Activated CD4-positive, alpha-beta T cell treated with anti-CD3 and anti-CD28 coated beads, Interleukin-10, Interleukin-2, amounts not matched to agents 100 ng/mL and 50 ng/mL, durations not matched to agents 16 hours and 8 hours (primary cell): ENCODE measurements around the gene ACSF2.

Experiments used
- DNase-seq: peaks from one replicate; pipeline ENCODE4 v3.0.0-alpha.2; 2020

ACSF2 gene

GRCh38 chr17:50440838-50441829 is 15.1 kb downstream of the ACSF2 start:
- no peak for DNase-seq

- DNase-seq, result no peak
Measured at GRCh38 chr17:50443505-50443974, 17.5 kb downstream of the ACSF2 start.

- no peak for DNase-seq
Measured at GRCh38 chr17:50444841-50445715, 19.1 kb downstream of the ACSF2 start.

GRCh38 chr17:50445730-50446325 is 19.8 kb downstream of the ACSF2 start:
- no peak for DNase-seq

GRCh38 chr17:50447870-50448595 is 22.0 kb downstream of the ACSF2 start:
- DNase-seq, result no peak

GRCh38 chr17:50448643-50449042 is 22.6 kb downstream of the ACSF2 start:
- DNase-seq, result no peak

GRCh38 chr17:50451943-50452629 is 26.1 kb downstream of the ACSF2 start:
- DNase-seq, result no peak

GRCh38 chr17:50452630-50453300 is 26.7 kb downstream of the ACSF2 start:
- no peak for DNase-seq

GRCh38 chr17:50453901-50454300 is 27.9 kb downstream of the ACSF2 start:
- DNase-seq, result no peak

- no peak for DNase-seq
Measured at GRCh38 chr17:50457621-50458020, 31.6 kb downstream of the ACSF2 start.

GRCh38 chr17:50458270-50458669 is 32.3 kb downstream of the ACSF2 start:
- DNase-seq, result no peak

- no peak for DNase-seq
Measured at GRCh38 chr17:50458701-50459676, 33.0 kb downstream of the ACSF2 start.

GRCh38 chr17:50459756-50460155 is 33.7 kb downstream of the ACSF2 start:
- DNase-seq, result no peak

- no peak for DNase-seq
Measured at GRCh38 chr17:50460831-50461526, 35.0 kb downstream of the ACSF2 start.

GRCh38 chr17:50461550-50462132 is 35.6 kb downstream of the ACSF2 start:
- no peak for DNase-seq

GRCh38 chr17:50462446-50462845 is 36.4 kb downstream of the ACSF2 start:
- no peak for DNase-seq

GRCh38 chr17:50464121-50464520 is 38.1 kb downstream of the ACSF2 start:
- DNase-seq, result no peak

- DNase-seq, result no peak
Measured at GRCh38 chr17:50464736-50465135, 38.7 kb downstream of the ACSF2 start.

- no peak for DNase-seq
Measured at GRCh38 chr17:50465171-50465570, 39.2 kb downstream of the ACSF2 start.
